ENCODE measurements around the gene CSH2. TPM values are rescaled to one million over a fixed set of nuclear protein-coding genes. Genes with fewer than 3 reads are reported as not detected.

Gene CSH2
- total and polyA plus RNA-seq, 2 of the 8 experiments (the other 6 are each of a cell fraction or from before 2014, with no cell fraction given): 0.43 TPM; not detected in 1

DNA sequence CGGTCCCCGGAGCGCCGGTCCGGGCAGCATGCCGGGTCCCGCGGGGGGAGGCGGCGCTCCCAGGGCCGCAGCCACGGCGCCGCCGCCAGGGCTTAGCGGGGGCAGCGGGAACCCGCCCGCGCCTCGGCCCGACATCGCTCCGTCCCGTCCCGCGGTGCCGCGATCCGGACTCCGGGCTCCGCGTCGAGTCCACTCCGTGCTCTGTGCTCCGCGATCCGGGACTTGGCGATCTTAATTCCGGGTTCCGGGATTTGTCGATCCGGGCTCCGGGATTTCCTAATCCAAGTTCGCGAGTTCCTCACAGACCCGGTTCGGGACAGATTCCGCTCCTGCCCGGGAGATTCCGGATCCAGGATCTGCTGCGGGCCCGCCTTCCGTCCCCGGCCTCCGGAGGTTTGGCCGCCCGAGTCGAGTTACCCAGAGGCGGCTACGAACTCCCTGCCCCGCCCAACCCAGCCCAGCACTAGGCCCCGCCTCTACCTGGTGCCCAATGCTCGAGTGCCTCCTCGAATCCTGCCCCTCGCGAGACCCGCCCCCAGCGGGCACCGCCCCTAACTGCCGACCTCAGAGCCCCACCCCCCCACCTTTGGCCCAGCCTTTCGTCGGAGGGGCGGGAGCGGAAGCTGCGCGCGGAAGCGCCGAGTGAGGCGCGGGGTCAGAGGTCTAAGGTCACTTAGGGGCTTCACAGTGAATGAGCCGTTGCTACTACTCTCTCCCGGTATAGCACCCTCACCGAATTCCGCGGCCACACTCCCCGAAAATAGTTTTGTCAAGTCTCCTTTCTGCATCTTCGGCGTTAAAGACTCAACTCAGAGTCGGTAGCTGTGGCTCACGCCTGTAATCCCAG is 30.7 kb downstream of the CSH2 start, which contains the start of gene SMARCD2:
SMARCD2 (minus strand) TSS at position 146 of the 847 bp plus-strand sequence; CDS start at position 135, 11 bp downstream.
- 2% methylated on average over 63 of the region's 92 CpGs; no CpG with 5 or more reads in 1 of the 2 experiments for WGBS, 2 experiments (ENCODE audit: extremely low coverage in 1 of 2, insufficient coverage in 1 of 2, insufficient read length in 1 of 2, insufficient replicate concordance in 2 of 2, low coverage in 1 of 2, low lambda C conversion rate in 2 of 2, missing lambda C conversion rate in 1 of 2)
- Histone ChIP-seq H3K4me2 (ENCODE audit: insufficient read depth in 1 of 2, low read depth in 2 of 2, low read length in 2 of 2) (peak within 1 kb of the TSS; percentile 93), H2BK20ac (ENCODE audit: low read length) (no peak within 1 kb of the TSS), H3K79me1 (ENCODE audit: low read depth, low read length) (peaks cover 15% of the 10 kb centered on the region), H2BK5ac (ENCODE audit: low read depth, low read length) (peak within 1 kb of the TSS; percentile 73; the same call in 1 of the 2 replicates), H4K8ac (ENCODE audit: extremely low read depth, insufficient read depth, low read length) (peak within 1 kb of the TSS; percentile 54), H4K20me1 (replicated peaks in 1 of 2; ENCODE audit: control insufficient read depth in 1 of 2, insufficient read depth in 2 of 2, low read length in 2 of 2) (peaks cover 0 to 4% of the 10 kb centered on the region in 2 experiments), H2BK12ac (ENCODE audit: low read depth, low read length) (peak within 1 kb of the TSS; percentile 68; the same call in 1 of the 2 replicates), H3K4me1 (replicated peaks in 1 of 4; ENCODE audit: control insufficient read depth in 3 of 4, insufficient read depth in 4 of 4, low read length in 3 of 4) (peaks cover 3 to 26% (median 24%) of the 10 kb centered on the region in 4 experiments), H2BK15ac (ENCODE audit: low read length) (no peak within 1 kb of the TSS), H3K9ac (replicated peaks in 1 of 4; ENCODE audit: extremely low read depth in 1 of 4, low read depth in 3 of 4, low read length in 3 of 4) (peak within 1 kb of the TSS; percentile 68 to 81 (median 73)), H3K4ac (replicated peaks; ENCODE audit: insufficient read length, low read depth, low read length) (peak within 1 kb of the TSS; percentile 8), H2AK5ac (ENCODE audit: low read depth, low read length) (no peak within 1 kb of the TSS), H3K36me3 (ENCODE audit: control insufficient read depth in 2 of 4, insufficient read depth in 4 of 4, low read length in 3 of 4) (no peaks in the 10 kb centered on the region), H3K56ac (replicated peaks; ENCODE audit: insufficient read length, low read depth, low read length) (peak within 1 kb of the TSS; percentile 73), H3K27me3 (replicated peaks in 1 of 4; ENCODE audit: control insufficient read depth in 3 of 4, extremely low read depth in 1 of 4, insufficient read depth in 3 of 4, low read length in 3 of 4) (peaks cover 0 to 16% (median 10%) of the 10 kb centered on the region in 4 experiments; a peak in 6 of 7 replicates), H3K27ac (ENCODE audit: low read depth, low read length) (peak within 1 kb of the TSS; percentile 65; the same call in 1 of the 2 replicates), H3K79me2 (ENCODE audit: control insufficient read depth in 1 of 2, insufficient read depth in 2 of 2, low read length in 2 of 2) (peaks cover 11 to 32% of the 10 kb centered on the region in 2 experiments), H3K9me3 (ENCODE audit: insufficient read depth in 2 of 2, low read depth in 1 of 2, low read length in 1 of 2) (no peaks in the 10 kb centered on the region), H4K5ac (ENCODE audit: insufficient read length, low read depth, low read length) (peak within 1 kb of the TSS; percentile 38), H3K23ac (ENCODE audit: insufficient read length) (no peak within 1 kb of the TSS), H4K91ac (replicated peaks; ENCODE audit: insufficient read length, low read length) (peak within 1 kb of the TSS; percentile 14), H3K18ac (ENCODE audit: extremely low read depth, low read length) (peak within 1 kb of the TSS; percentile 24), H2BK120ac (replicated peaks; ENCODE audit: low read depth, low read length) (no peak within 1 kb of the TSS), H3K23me2 (ENCODE audit: low read depth, low read length) (peaks cover 8% of the 10 kb centered on the region), H3K14ac (ENCODE audit: insufficient read length) (no peak within 1 kb of the TSS), H2AFZ (ENCODE audit: low read length) (peak within 1 kb of the TSS; percentile 43; the same call in 1 of the 2 replicates), H3K4me3 (ENCODE audit: extremely low read depth in 1 of 4, insufficient read depth in 2 of 4, low read depth in 3 of 4, low read length in 4 of 4) (peak within 1 kb of the TSS; percentile 76 to 97 (median 83))
- CTCF ChIA-PET (ENCODE audit: partially characterized antibody): interaction anchor here (0.9 to 6.9 kb wide), 2 partner anchors 12 to 15 kb away, joined by 3 to 77 read pairs; no protein-coding TSS in a partner anchor
- FAIRE-seq (no peak), DNase-seq (ENCODE audit: low read depth in 1 of 2, low spot score in 2 of 2) (peak; percentile 97)
- POLR2A ChIA-PET (ENCODE audit: partially characterized antibody): interaction anchor here (0.9 to 27.8 kb wide), 4 partner anchors 10 to 303 kb away, joined by 3 to 593 read pairs (median 8); partner anchors contain the start of genes CCDC47, DDX42, FTSJ3 and PSMC5
- TF ChIP-seq EGR1 (IDR thresholded peaks at IDR 0.05; ENCODE audit: borderline replicate concordance, low read depth, low read length) (peak; percentile 87), ZNF274 (IDR thresholded peaks at IDR 0.05; ENCODE audit: borderline replicate concordance, extremely low read depth, low read length) (no peak), EZH2 (IDR thresholded peaks at IDR 0.05; ENCODE audit: low read depth, low read length, severe bottlenecking) (no peak), MAFK (IDR thresholded peaks at IDR 0.05; ENCODE audit: low read depth, low read length) (no peak; the same call in 1 of the 2 replicates), NANOG (IDR thresholded peaks at IDR 0.05; ENCODE audit: insufficient read depth, low read depth, low read length, poor library complexity, severe bottlenecking) (peak; percentile 67), RNF2 (IDR thresholded peaks at IDR 0.05; ENCODE audit: borderline replicate concordance, low read depth, low read length, missing control alignments, poor library complexity, severe bottlenecking) (no peak), SIN3A (conservative IDR thresholded peaks at IDR 0.05 in 1 of 2, IDR thresholded peaks at IDR 0.05 in 1 of 2; ENCODE audit: low read depth in 1 of 2, low read length in 2 of 2) (peak in 1 of 2 experiments; percentile 95; a peak in 3 of 4 replicates), RAD21 (IDR thresholded peaks at IDR 0.05 in 1 of 2, conservative IDR thresholded peaks at IDR 0.05 in 1 of 2; ENCODE audit: low read depth in 2 of 2, low read length in 2 of 2) (no peak), BACH1 (IDR thresholded peaks at IDR 0.05; ENCODE audit: low read length) (peak; percentile 53)

Data from H1 (cell line).